Muscle layer of duodenum (tissue), 2 donors: ENCODE results near the gene USP10.

Experiments used
- H3K27ac ChIP-seq: one replicate; pipeline ENCODE4 v1.7.0; 2013; ENCODE audit warnings: mild to moderate bottlenecking, low read length
- H3K27me3 ChIP-seq: one replicate; pipeline ENCODE4 v1.7.0; 2013; ENCODE audit warnings: low read depth, mild to moderate bottlenecking, control low read depth, low read length
- H3K36me3 ChIP-seq, 2 donors: one replicate each; pipeline ENCODE4 v1.7.0; 2013; ENCODE audit warnings: low read length in 2 of 2, control low read depth in 1 of 2, mild to moderate bottlenecking in 1 of 2; ENCODE audit not compliant: insufficient read depth in 2 of 2, control insufficient read depth in 1 of 2
- H3K4me1 ChIP-seq, 2 donors: one replicate each; pipeline ENCODE4 v1.7.0; 2013; ENCODE audit warnings: low read length in 2 of 2, mild to moderate bottlenecking in 2 of 2, control low read depth in 1 of 2, moderate library complexity in 1 of 2; ENCODE audit not compliant: insufficient read depth in 2 of 2, control insufficient read depth in 1 of 2
- H3K4me3 ChIP-seq, 2 donors: one replicate each; pipeline ENCODE4 v1.7.0; 2013; ENCODE audit warnings: low read length in 2 of 2, low read depth in 1 of 2, mild to moderate bottlenecking in 1 of 2
- H3K9me3 ChIP-seq, 2 donors: one replicate each; pipeline ENCODE4 v1.7.0; 2013; ENCODE audit warnings: low read length in 2 of 2, control low read depth in 1 of 2, mild to moderate bottlenecking in 1 of 2; ENCODE audit not compliant: control insufficient read depth in 1 of 2
- donor health status: healthy.

Gene USP10

GRCh38 chr16:84756830-84757229, 57.0 kb downstream of the USP10 start:
- H3K4me3 ChIP-seq = no peak overlapping the region
- no peaks in the 10 kb centered on the region for H3K9me3 ChIP-seq
- H3K4me1 ChIP-seq = peaks cover 14 to 40% of the 10 kb centered on the region in 2 donors
- no peaks in the 10 kb centered on the region for H3K27me3 ChIP-seq
- no peak overlapping the region for H3K27ac ChIP-seq
- H3K36me3 ChIP-seq = peaks cover 3 to 4% of the 10 kb centered on the region in 2 donors

DNA sequence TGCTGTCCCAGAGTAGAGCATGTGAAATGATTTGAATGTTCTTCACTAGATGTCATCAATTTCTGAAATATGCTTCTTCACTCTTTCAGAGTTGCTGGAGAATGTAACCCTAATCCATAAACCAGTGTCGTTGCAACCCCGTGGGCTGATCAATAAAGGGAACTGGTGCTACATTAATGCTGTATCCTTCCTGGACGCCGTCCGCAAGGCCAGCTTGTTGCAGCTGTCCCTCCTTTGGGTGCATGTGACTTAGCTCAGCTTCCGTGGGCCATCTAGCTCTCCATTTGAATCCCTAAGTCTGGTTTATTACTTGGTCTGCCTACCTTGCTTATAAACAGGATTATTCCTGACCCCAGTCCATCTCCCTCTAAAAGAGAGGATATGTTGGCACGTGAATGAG, 58.8 kb downstream of the USP10 start:
- Histone ChIP-seq H3K27me3 (no peaks in the 10 kb centered on the region), H3K27ac (no peak overlapping the region), H3K4me1 (peaks cover 13 to 27% of the 10 kb centered on the region in 2 donors), H3K36me3 (peaks cover 12 to 15% of the 10 kb centered on the region in 2 donors), H3K9me3 (no peaks in the 10 kb centered on the region), H3K4me3 (no peak overlapping the region)

DNA sequence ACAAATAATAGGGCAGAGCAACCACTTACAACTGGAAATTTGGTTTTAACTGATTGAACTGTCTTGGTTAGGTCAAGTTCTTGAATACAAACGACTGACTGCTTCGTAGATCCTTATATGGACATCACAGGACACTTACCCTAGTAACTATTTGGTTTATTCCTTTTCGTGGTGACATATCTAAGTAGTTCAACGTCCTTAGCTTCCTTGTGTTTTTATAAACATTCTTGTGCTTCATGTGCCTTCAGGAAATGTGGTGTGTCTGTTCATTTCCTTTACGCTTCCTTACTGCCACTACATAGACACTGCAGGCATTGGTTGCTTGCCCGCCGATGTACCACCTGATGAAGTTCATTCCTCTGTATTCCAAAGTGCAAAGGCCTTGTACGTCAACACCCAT, 59.3 kb downstream of the USP10 start:
- no peak overlapping the region for H3K27ac ChIP-seq
- no peaks in the 10 kb centered on the region for H3K9me3 ChIP-seq
- peaks cover 17 to 19% of the 10 kb centered on the region in 2 donors for H3K36me3 ChIP-seq
- H3K27me3 ChIP-seq = no peaks in the 10 kb centered on the region
- H3K4me1 ChIP-seq = peaks cover 9 to 23% of the 10 kb centered on the region in 2 donors
- no peak overlapping the region for H3K4me3 ChIP-seq

DNA sequence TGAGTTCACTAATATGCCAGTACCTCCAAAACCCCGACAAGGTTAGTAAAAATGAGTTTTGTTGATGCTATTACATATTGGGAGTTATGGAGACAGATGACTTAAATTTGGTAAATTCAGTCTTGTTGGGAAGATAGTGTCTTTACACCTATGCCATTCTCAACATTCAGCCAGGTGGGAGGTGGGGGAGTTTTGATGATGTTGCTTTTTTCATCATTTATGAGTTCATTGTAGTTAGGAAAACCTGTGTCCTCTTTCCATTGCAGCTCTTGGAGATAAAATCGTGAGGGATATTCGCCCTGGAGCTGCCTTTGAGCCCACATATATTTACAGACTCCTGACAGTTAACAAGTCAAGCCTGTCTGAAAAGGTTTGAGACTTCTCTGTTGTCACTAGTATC, 60.1 kb downstream of the USP10 start:
- Histone ChIP-seq H3K4me1 (peaks cover under 1 to 15% of the 10 kb centered on the region in 2 donors), H3K36me3 (peaks cover 20 to 25% of the 10 kb centered on the region in 2 donors), H3K27me3 (no peaks in the 10 kb centered on the region), H3K9me3 (no peaks in the 10 kb centered on the region), H3K4me3 (no peak overlapping the region), H3K27ac (no peak overlapping the region)

- Histone ChIP-seq H3K27ac (no peak overlapping the region), H3K4me1 (peaks cover 0 to 7% of the 10 kb centered on the region in 2 donors), H3K9me3 (no peaks in the 10 kb centered on the region), H3K4me3 (no peak overlapping the region), H3K36me3 (peaks cover 33 to 34% of the 10 kb centered on the region in 2 donors), H3K27me3 (no peaks in the 10 kb centered on the region)
Observed at GRCh38 chr16:84761448-84762368, 61.9 kb downstream of the USP10 start.

DNA sequence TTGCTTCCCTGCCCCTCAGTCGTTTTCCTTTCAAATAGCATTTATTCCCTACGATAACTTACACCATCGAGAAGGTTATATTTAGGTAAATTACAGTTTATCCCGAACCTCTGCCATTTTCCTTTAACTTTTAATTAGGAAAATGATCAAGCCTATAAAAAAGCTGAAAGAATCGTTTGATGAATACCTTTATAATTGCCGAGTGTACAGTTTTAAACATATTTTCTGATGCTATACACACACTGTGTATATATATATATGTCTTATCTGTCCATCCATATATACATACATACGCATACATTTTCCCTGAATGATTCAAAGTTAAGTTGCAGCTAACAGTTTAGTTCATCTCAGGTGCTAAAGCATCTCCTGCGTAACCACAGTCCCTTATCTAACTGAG, 63.4 kb downstream of the USP10 start:
- H3K36me3 ChIP-seq = peaks cover 35 to 39% of the 10 kb centered on the region in 2 donors
- no peaks in the 10 kb centered on the region for H3K9me3 ChIP-seq
- no peak overlapping the region for H3K4me3 ChIP-seq
- H3K27me3 ChIP-seq = no peaks in the 10 kb centered on the region
- peaks cover 0 to 7% of the 10 kb centered on the region in 2 donors for H3K4me1 ChIP-seq
- no peak overlapping the region for H3K27ac ChIP-seq

GRCh38 chr16:84763629-84764028, 63.8 kb downstream of the USP10 start:
- Histone ChIP-seq H3K27me3 (no peaks in the 10 kb centered on the region), H3K9me3 (no peaks in the 10 kb centered on the region), H3K27ac (no peak overlapping the region), H3K4me1 (peaks cover 0 to 7% of the 10 kb centered on the region in 2 donors), H3K4me3 (no peak overlapping the region), H3K36me3 (peaks cover 39 to 42% of the 10 kb centered on the region in 2 donors)

DNA sequence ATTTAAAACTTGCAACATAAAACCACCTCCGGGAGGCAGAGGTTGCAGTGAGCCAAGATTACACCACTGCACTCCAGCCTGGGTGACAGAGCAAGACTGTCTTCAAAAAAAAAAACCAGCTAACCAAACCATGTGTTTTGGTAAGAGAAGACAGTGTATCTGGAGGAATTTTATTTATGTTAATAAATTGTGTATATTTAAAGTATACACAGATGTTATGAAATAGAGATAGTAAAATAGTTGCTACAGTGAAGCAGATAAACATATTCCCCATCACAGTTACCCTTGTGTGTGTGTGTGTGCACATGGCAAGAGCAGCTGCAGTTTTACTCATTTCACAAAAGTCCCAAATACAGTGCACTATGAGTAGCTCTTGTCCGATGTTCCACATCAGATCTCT, 65.2 kb downstream of the USP10 start:
- Histone ChIP-seq H3K36me3 (peaks cover 46 to 53% of the 10 kb centered on the region in 2 donors), H3K4me3 (no peak overlapping the region), H3K27ac (no peak overlapping the region), H3K4me1 (no peaks in the 10 kb centered on the region), H3K9me3 (no peaks in the 10 kb centered on the region), H3K27me3 (no peaks in the 10 kb centered on the region)

DNA sequence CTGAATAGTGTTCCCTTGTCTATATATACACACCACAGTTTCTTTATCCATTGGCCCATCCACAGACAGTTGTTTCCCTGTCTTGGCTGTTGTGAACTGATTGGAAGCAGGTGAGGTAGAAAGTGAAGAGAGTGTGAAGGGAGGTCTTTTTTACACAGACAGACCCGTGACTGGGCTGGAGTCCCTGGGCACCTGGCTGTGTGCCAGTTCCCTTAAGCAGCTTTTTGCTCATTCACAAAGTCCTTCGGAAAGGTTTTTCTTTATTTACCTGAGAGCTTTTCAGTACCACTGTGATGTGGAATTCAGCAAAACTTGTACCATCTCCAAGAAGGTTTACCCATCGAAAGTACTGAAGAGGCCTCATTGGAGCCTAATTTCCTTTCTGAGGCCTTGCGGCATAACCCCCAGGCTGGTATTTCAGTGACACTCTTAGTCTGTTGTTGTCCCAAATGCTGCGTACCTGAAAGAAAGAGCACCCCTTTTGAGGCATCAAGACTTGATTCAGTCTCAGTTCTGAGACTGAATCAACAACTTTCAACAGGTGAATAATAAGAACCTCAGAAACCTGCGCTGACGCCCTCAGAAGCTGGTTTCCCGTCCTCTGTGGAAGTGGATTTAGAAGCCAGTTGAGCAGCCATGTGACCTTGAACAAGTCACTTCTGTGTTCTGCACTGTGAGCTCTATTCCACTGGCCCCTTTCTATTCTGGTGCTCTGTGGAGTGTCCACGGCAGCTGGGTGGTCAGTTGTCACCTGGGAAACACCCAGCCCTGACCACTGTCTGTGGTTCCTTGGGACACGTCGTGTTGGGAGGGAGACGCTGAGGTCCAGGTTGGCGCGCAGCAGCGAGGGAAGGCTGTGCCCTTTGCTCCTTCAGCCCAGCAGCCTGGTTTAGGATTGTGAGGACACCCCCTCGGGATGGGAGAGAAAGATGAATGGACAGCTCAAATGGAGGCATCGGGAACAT, 66.1 kb downstream of the USP10 start:
- Histone ChIP-seq H3K27me3 (no peaks in the 10 kb centered on the region), H3K4me3 (no peak overlapping the region), H3K9me3 (no peaks in the 10 kb centered on the region), H3K4me1 (no peaks in the 10 kb centered on the region), H3K27ac (no peak overlapping the region), H3K36me3 (peaks cover 47 to 53% of the 10 kb centered on the region in 2 donors)

GRCh38 chr16:84766978-84767773, 67.4 kb downstream of the USP10 start:
- H3K4me1 ChIP-seq = no peaks in the 10 kb centered on the region
- H3K4me3 ChIP-seq = no peak overlapping the region
- peaks cover 50 to 53% of the 10 kb centered on the region in 2 donors for H3K36me3 ChIP-seq
- H3K27me3 ChIP-seq = no peaks in the 10 kb centered on the region
- H3K27ac ChIP-seq = peak overlapping the region; percentile 19
- no peaks in the 10 kb centered on the region for H3K9me3 ChIP-seq
